Loucy (cell line): ENCODE data around the gene GTSE1.
A peak's percentile ranks its signal among the peaks of the same experiment; 100 is the strongest.

ENCODE experiments used
- H2AFZ ChIP-seq: fragments of 200-600 bp; sonication (generic); 2 replicates; pipeline ENCODE4 v1.6.0; 2016; ENCODE audit warnings: antibody characterized with exemption, mild to moderate bottlenecking, low read length, moderate library complexity
- H3F3A ChIP-seq: fragments of 200-600 bp; 2 replicates; pipeline ENCODE4 v1.6.0; 2016; ENCODE audit warnings: antibody characterized with exemption, low read depth, mild to moderate bottlenecking
- H3K27me3 ChIP-seq: fragments of 200-600 bp; sonication (generic); 2 replicates; pipeline ENCODE4 v1.6.1; 2014; ENCODE audit warnings: low read length, mild to moderate bottlenecking; ENCODE audit not compliant: insufficient read depth, poor library complexity, severe bottlenecking
- H3K36me3 ChIP-seq: fragments of 200-600 bp; sonication (generic); 2 replicates; pipeline ENCODE4 v1.6.1; 2016; ENCODE audit warnings: low read length; ENCODE audit not compliant: insufficient read depth
- H3K4me1 ChIP-seq: fragments of 200-600 bp; sonication (generic); 2 replicates; pipeline ENCODE4 v1.5.1; 2014; ENCODE audit warnings: low read length, mild to moderate bottlenecking; ENCODE audit not compliant: insufficient read depth, poor library complexity, severe bottlenecking
- H3K4me2 ChIP-seq: fragments of 200-600 bp; sonication (generic); 2 replicates; pipeline ENCODE4 v1.6.0; 2014; ENCODE audit warnings: antibody characterized with exemption, low read length, low read depth, mild to moderate bottlenecking; ENCODE audit not compliant: poor library complexity, severe bottlenecking
- H3K4me3 ChIP-seq: fragments of 200-600 bp; sonication (generic); 2 replicates; pipeline ENCODE4 v1.5.1; 2014; ENCODE audit warnings: low read length, mild to moderate bottlenecking, mixed read lengths; ENCODE audit not compliant: poor library complexity, severe bottlenecking
- H3K79me2 ChIP-seq: fragments of 200-600 bp; sonication (generic); 2 replicates; pipeline ENCODE4 v1.6.1; 2014; ENCODE audit warnings: low read length; ENCODE audit not compliant: insufficient read depth
- H3K9ac ChIP-seq: fragments of 200-600 bp; sonication (generic); 2 replicates; pipeline ENCODE4 v1.6.0; 2014; ENCODE audit warnings: mild to moderate bottlenecking, low read depth, low read length, moderate library complexity; ENCODE audit not compliant: poor library complexity, severe bottlenecking
- H3K9me2 ChIP-seq: fragments of 200-600 bp; sonication (generic); replicated peaks from 2 replicates; pipeline ENCODE4 v1.6.1; 2016; ENCODE audit warnings: low read depth, low read length, mixed read lengths
- H3K9me3 ChIP-seq: fragments of 200-600 bp; sonication (generic); 2 replicates; pipeline ENCODE4 v1.6.1; 2014; ENCODE audit warnings: mild to moderate bottlenecking, antibody characterized with exemption, low read length, low read depth; ENCODE audit not compliant: insufficient read depth
- H4K20me1 ChIP-seq: fragments of 200-600 bp; sonication (generic); 2 replicates; pipeline ENCODE4 v1.6.0; 2014; ENCODE audit warnings: antibody characterized with exemption, low read length, mild to moderate bottlenecking; ENCODE audit not compliant: insufficient read depth, poor library complexity, severe bottlenecking
- CTCF ChIP-seq: fragments of 200-600 bp; sonication (generic); conservative IDR thresholded peaks from 2 replicates; pipeline ENCODE4 v1.5.1; 2014; ENCODE audit warnings: mild to moderate bottlenecking, antibody characterized with exemption, low read length
- EZH2phosphoT487 ChIP-seq: fragments of 200-600 bp; IDR thresholded peaks from 2 replicates; pipeline ENCODE4 v1.6.1; 2018; ENCODE audit warnings: antibody characterized with exemption, mild to moderate bottlenecking, moderate library complexity, borderline replicate concordance

Gene GTSE1

DNA sequence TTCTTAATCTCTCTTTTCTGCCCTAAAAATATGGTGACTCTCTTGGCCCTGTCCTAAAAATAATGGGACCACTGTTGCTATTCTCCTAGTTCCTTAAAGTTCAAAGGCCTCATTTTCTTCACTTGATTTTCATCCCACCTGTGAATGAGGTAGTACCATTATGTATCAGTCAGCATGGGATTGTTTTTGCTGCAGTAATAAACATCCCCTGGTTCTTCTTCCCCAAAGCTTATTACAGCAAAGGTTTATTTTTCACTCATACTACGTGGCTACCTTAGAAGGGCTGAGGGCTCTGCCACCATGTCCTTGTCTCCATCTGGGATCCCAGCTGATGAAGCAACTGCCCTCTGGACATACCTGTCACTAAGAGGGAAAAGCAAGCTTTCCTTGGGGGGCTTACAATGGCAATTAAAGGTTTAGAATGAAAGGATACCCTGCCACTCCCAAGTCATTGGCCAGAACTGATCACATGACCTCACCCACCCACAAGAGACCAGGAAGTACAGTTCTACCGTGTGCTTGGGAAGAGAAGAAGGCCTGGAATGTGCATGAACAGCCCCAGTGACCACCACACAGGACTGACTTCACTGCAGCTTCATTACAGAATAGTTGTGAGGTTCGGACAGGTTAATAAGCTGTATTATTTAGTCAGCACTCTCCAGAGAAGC is 21.1 kb upstream of the GTSE1 start:
- Histone ChIP-seq H3K27me3 (no peaks in the 10 kb centered on the region), H4K20me1 (no peaks in the 10 kb centered on the region), H3F3A (no peaks in the 10 kb centered on the region), H3K36me3 (peaks cover 28% of the 10 kb centered on the region; the same call in 1 of the 2 replicates), H3K4me3 (no peak overlapping the region), H3K9ac (no peak overlapping the region), H2AFZ (no peak overlapping the region; the same call in 1 of the 2 replicates), H3K9me3 (no peaks in the 10 kb centered on the region), H3K79me2 (peaks cover 7% of the 10 kb centered on the region; the same call in 1 of the 2 replicates), H3K4me1 (peaks cover 6% of the 10 kb centered on the region), H3K9me2 (no peaks in the 10 kb centered on the region), H3K4me2 (peak overlapping the region; percentile 8)
- TF ChIP-seq CTCF = no peak
- no peak for TF ChIP-seq EZH2phosphoT487

GRCh38 chr22:46276563-46276962 is 20.1 kb upstream of the GTSE1 start:
- no peaks in the 10 kb centered on the region for H3K27me3 ChIP-seq
- peaks cover 7% of the 10 kb centered on the region; the same call in 1 of the 2 replicates for H3K79me2 ChIP-seq
- no peaks in the 10 kb centered on the region for H3K9me2 ChIP-seq
- peaks cover 6% of the 10 kb centered on the region for H3K4me1 ChIP-seq
- H3F3A ChIP-seq = no peaks in the 10 kb centered on the region
- no peak overlapping the region for H2AFZ ChIP-seq
- no peak overlapping the region for H3K9ac ChIP-seq
- peaks cover 30% of the 10 kb centered on the region; the same call in 1 of the 2 replicates for H3K36me3 ChIP-seq
- H3K4me3 ChIP-seq = no peak overlapping the region
- H3K4me2 ChIP-seq = no peak overlapping the region
- no peaks in the 10 kb centered on the region for H4K20me1 ChIP-seq
- H3K9me3 ChIP-seq = no peaks in the 10 kb centered on the region
- TF ChIP-seq EZH2phosphoT487 = no peak
- TF ChIP-seq CTCF = no peak

GRCh38 chr22:46278656-46279645 is 17.7 kb upstream of the GTSE1 start:
- H3K4me1 ChIP-seq = peaks cover 6% of the 10 kb centered on the region
- H2AFZ ChIP-seq = no peak overlapping the region
- no peak overlapping the region for H3K4me3 ChIP-seq
- H3F3A ChIP-seq = no peaks in the 10 kb centered on the region
- TF ChIP-seq CTCF = no peak
- no peak for TF ChIP-seq EZH2phosphoT487
- H4K20me1 ChIP-seq = no peaks in the 10 kb centered on the region
- no peaks in the 10 kb centered on the region for H3K9me2 ChIP-seq
- peaks cover 51% of the 10 kb centered on the region; the same call in 1 of the 2 replicates for H3K36me3 ChIP-seq
- no peaks in the 10 kb centered on the region for H3K27me3 ChIP-seq
- no peaks in the 10 kb centered on the region; the same call in 1 of the 2 replicates for H3K79me2 ChIP-seq
- no peak overlapping the region for H3K9ac ChIP-seq
- H3K4me2 ChIP-seq = no peak overlapping the region
- H3K9me3 ChIP-seq = no peaks in the 10 kb centered on the region
